ENCODE data around the gene EME2. TPM values are rescaled to one million over a fixed set of nuclear protein-coding genes. Genes with fewer than 3 reads are reported as not detected.

The EME2 gene
- total and polyA plus RNA-seq, 8 donors: 7.0 to 25.3 (median 9.3) TPM

DNA sequence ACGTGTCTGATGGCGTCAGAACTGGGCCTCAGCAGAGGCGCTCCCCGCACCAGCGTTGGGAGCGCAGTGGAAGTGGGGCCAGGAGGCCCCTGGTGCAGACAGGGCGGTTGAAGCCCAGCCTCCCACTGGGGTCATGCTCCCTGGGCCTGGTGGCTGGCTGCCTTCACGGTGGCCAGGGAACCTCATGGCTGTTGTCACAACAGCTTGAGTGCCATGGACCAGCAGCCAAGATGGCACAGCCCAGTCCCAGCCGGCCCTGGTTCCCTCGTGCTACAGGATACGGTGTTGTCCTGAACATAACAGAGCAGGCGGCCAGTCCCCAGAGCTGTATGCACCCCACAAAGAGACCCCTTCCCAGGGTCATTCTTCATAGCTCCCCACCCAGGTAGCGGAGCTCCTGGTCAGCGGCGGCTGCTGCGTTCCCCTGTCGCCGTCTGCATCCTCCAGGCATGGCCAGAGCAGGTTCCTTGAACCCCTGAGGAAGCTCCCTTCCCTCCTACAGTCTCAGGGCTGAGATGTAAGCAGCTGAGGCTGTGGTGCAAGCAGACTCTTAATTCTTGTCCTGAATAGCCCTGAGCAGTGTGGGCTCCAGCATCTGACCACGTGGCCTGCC is 31.0 kb upstream of the EME2 start:
- H3K27ac ChIP-seq: no peak overlapping the region
- ATAC-seq: no peak
- H3K4me1 ChIP-seq: no peaks in the 10 kb centered on the region
- TF ChIP-seq, protein P1, sequence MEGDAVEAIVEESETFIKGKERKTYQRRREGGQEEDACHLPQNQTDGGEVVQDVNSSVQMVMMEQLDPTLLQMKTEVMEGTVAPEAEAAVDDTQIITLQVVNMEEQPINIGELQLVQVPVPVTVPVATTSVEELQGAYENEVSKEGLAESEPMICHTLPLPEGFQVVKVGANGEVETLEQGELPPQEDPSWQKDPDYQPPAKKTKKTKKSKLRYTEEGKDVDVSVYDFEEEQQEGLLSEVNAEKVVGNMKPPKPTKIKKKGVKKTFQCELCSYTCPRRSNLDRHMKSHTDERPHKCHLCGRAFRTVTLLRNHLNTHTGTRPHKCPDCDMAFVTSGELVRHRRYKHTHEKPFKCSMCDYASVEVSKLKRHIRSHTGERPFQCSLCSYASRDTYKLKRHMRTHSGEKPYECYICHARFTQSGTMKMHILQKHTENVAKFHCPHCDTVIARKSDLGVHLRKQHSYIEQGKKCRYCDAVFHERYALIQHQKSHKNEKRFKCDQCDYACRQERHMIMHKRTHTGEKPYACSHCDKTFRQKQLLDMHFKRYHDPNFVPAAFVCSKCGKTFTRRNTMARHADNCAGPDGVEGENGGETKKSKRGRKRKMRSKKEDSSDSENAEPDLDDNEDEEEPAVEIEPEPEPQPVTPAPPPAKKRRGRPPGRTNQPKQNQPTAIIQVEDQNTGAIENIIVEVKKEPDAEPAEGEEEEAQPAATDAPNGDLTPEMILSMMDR (IDR thresholded peaks at IDR 0.05): no peak
- H3K27me3 ChIP-seq: no peaks in the 10 kb centered on the region
- no peak for DNase-seq
- H3K4me3 ChIP-seq: no peak overlapping the region
- intact Hi-C loops (cut with DNase I): no loop called here
- no peaks in the 10 kb centered on the region for H3K9me3 ChIP-seq
- peaks cover 0 to 60% of the 10 kb centered on the region in 2 donors for H3K36me3 ChIP-seq

DNA sequence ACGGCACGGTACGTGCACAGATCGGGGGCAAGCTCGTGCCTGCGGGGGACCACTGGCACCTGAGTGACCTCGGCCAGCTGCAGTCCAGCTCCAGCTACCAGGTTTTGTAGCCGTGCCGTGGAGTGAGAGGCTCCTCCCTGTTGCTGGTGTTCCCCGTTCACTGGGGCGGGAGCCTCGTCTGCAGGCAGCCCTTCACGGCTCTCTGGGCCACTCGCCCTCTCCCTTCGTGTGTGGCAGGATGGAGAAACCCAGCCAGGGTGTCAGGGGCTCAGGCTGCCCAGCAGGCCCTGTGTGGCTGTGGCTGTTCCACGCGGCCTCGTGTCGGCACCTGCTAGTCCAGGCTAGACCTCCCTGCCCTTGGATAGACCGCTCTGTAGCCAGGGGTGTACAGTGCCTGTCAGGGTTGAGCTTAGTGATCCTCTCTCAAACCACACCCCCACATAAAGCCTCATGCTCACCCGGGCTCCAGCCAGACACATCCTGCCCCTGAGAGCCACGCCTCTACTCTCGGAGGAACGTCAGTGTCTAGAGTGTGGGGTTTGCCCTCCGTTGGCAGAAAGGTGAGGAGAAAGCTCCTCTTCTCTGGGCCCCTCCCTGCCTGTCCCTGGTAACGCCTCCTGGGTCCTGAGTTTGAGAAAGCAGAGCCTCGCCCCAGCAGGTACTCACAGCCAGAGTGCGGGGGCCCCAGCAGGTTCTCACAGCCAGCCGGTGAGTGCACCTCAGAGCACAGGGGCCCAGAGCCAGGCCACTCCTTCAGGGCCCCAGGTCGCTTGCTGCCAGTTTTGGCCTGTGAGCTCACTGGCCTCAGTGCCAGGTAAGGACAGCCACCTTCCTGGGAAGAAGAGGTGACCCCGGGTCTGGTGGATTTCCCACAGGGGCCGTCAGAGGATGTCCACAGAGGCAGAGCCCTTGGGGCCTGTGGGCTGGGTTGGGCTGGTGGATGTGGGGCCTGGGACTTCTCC is 29.0 kb upstream of the EME2 start:
- Histone ChIP-seq H3K27me3 (no peaks in the 10 kb centered on the region), H3K36me3 (peaks cover 0 to 80% of the 10 kb centered on the region in 2 donors), H3K9me3 (no peaks in the 10 kb centered on the region), H3K27ac (no peak overlapping the region), H3K4me1 (no peaks in the 10 kb centered on the region), H3K4me3 (no peak overlapping the region)
- DNase-seq (no peak), ATAC-seq (no peak)
- intact Hi-C loops (cut with DNase I): no loop called here
- TF ChIP-seq, protein P1 (IDR thresholded peaks at IDR 0.05): no peak

DNA sequence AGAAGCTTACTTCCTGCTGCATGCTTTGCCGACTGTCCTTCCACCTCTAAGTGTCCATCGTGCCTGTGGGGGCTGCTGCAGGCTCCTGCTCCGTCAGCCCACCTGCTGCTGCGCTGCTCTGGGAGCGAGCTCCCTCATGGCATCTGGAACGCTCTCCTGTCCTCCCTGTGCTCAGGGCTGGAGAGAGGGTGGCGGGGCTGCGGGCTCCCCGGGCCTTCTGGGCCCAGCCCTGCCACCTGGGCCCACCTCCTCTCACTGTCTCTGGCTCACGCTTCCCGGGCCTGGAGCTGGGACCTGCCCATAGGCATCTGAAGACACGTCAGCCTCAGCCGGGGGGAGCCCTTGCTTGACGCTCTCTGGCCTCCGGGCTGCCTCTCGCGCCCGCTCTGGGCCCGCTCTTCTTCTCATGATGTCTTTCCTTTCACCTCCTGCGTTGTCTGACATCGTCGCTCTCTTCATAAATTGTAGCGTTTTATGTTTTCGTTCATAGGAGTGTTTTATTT is 28.2 kb upstream of the EME2 start:
- no peak overlapping the region for H3K4me3 ChIP-seq
- peaks cover 0 to 88% of the 10 kb centered on the region in 2 donors for H3K36me3 ChIP-seq
- H3K27me3 ChIP-seq: no peaks in the 10 kb centered on the region
- ATAC-seq (no peak), DNase-seq (no peak)
- intact Hi-C loops (cut with DNase I): no loop called here
- H3K27ac ChIP-seq: no peak overlapping the region
- no peaks in the 10 kb centered on the region for H3K4me1 ChIP-seq
- TF ChIP-seq, protein P1 (IDR thresholded peaks at IDR 0.05): no peak
- H3K9me3 ChIP-seq: no peaks in the 10 kb centered on the region

DNA sequence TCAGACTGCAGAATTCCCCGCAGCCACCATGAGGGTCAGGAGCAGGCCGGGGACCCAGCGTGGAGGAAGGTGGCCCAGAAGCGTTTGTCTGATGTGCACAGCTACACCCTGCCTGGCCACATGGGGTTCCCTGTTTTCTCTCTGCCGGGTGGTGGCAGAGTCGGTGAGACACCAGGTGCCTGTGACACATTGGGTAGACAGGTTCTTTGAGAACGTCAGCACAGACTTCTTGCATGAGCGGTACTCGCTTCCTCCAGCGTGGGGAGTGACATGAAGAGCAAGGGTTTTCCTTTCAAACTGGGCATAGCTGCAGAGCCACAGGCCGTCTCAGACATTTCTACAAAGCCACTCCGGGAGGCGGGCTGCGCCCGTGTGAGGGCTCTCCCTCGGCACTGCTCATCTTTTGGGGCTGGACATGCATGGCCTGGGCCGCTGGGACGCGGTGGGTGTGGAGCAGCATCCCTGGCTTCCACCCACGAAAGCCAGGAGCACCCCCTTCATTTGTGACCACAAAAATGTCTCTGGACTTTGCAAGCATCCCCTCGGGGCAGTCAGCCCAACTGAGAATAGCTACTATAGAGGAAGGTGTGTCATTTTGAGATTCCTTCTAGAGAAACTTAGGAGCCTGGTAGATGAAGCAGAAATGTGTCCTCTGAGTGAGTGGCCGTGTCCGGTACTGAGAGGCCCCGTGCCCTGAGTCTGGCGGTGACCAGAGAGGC is 27.3 kb upstream of the EME2 start:
- ATAC-seq (no peak), DNase-seq (no peak)
- Histone ChIP-seq H3K4me1 (no peaks in the 10 kb centered on the region), H3K27ac (no peak overlapping the region), H3K4me3 (no peak overlapping the region), H3K27me3 (no peaks in the 10 kb centered on the region), H3K36me3 (peaks cover 0 to 97% of the 10 kb centered on the region in 2 donors), H3K9me3 (no peaks in the 10 kb centered on the region)
- intact Hi-C loops (cut with DNase I): no loop called here
- TF ChIP-seq, protein P1 (IDR thresholded peaks at IDR 0.05): no peak

Measured in left lung (tissue), 10 donors.